HK-2 (cell line): Measurements from ENCODE around the gene RGS4.

ENCODE experiments used
- DNase-seq: peaks from one replicate; pipeline ENCODE4 v3.0.0-alpha.2; 2018; ENCODE audit not compliant: unreplicated experiment

Gene RGS4

GRCh38 chr1:163102590-163102989 lies 33.4 kb downstream of the RGS4 start:
- no peak for DNase-seq

- no peak for DNase-seq
Observed at GRCh38 chr1:163104385-163105099, 35.4 kb downstream of the RGS4 start.

GRCh38 chr1:163106364-163106987 lies 37.3 kb downstream of the RGS4 start:
- DNase-seq = no peak

- no peak for DNase-seq
Observed at GRCh38 chr1:163107655-163108054, 38.5 kb downstream of the RGS4 start.

GRCh38 chr1:163115887-163116286 lies 46.7 kb downstream of the RGS4 start:
- DNase-seq = no peak

- no peak for DNase-seq
Observed at GRCh38 chr1:163119707-163120106, 50.5 kb downstream of the RGS4 start.

GRCh38 chr1:163120372-163120771 lies 51.2 kb downstream of the RGS4 start:
- no peak for DNase-seq

GRCh38 chr1:163124812-163125211 lies 55.7 kb downstream of the RGS4 start:
- DNase-seq = no peak
